Measurements from ENCODE around the gene EFHC1. TPM values are rescaled to one million over a fixed set of nuclear protein-coding genes. Genes with fewer than 3 reads are reported as not detected.

EFHC1 gene
- total RNA-seq, 2 donors from 2014 or later = 3.4 to 4.1 TPM

- TF ChIP-seq CTCF (IDR thresholded peaks at IDR 0.05) = no peak
- Histone ChIP-seq H3K9me3 (no peaks in the 10 kb centered on the region), H3K4me3 (no peak overlapping the region), H3K36me3 (no peaks in the 10 kb centered on the region), H3K27me3 (no peaks in the 10 kb centered on the region), H3K27ac (no peak overlapping the region), H3K4me1 (peaks cover 0 to 94% of the 10 kb centered on the region in 2 donors)
- DNase-seq (ENCODE audit: low spot score) = no peak
These were observed 128.9 kb downstream of the EFHC1 start for GRCh38 chr6:52548999-52549398.

- DNase-seq (ENCODE audit: low spot score) = no peak
- H3K27me3 ChIP-seq = no peaks in the 10 kb centered on the region
- H3K4me3 ChIP-seq = no peak overlapping the region
- peaks cover 0 to 89% of the 10 kb centered on the region in 2 donors for H3K4me1 ChIP-seq
- no peak for TF ChIP-seq CTCF (IDR thresholded peaks at IDR 0.05)
- H3K36me3 ChIP-seq = no peaks in the 10 kb centered on the region
- no peaks in the 10 kb centered on the region for H3K9me3 ChIP-seq
- no peak overlapping the region for H3K27ac ChIP-seq
These were observed 129.3 kb downstream of the EFHC1 start for GRCh38 chr6:52549428-52549827.

GRCh38 chr6:52550014-52550575 lies 130.0 kb downstream of the EFHC1 start:
- H3K4me3 ChIP-seq = no peak overlapping the region
- DNase-seq (ENCODE audit: low spot score) = no peak
- TF ChIP-seq CTCF (IDR thresholded peaks at IDR 0.05) = no peak
- H3K36me3 ChIP-seq = no peaks in the 10 kb centered on the region
- H3K27me3 ChIP-seq = no peaks in the 10 kb centered on the region
- H3K9me3 ChIP-seq = no peaks in the 10 kb centered on the region
- peaks cover 0 to 83% of the 10 kb centered on the region in 2 donors for H3K4me1 ChIP-seq
- peak overlapping the region in 1 of 2 donors; percentile 71 for H3K27ac ChIP-seq

- peaks cover 0 to 81% of the 10 kb centered on the region in 2 donors for H3K4me1 ChIP-seq
- no peak for DNase-seq (ENCODE audit: low spot score)
- no peak overlapping the region for H3K4me3 ChIP-seq
- no peak for TF ChIP-seq CTCF (IDR thresholded peaks at IDR 0.05)
- H3K36me3 ChIP-seq = no peaks in the 10 kb centered on the region
- peak overlapping the region in 1 of 2 donors; percentile 71 for H3K27ac ChIP-seq
- H3K9me3 ChIP-seq = no peaks in the 10 kb centered on the region
- no peaks in the 10 kb centered on the region for H3K27me3 ChIP-seq
These were observed 130.7 kb downstream of the EFHC1 start for GRCh38 chr6:52550870-52551269.

GRCh38 chr6:52551483-52552277 lies 131.5 kb downstream of the EFHC1 start:
- no peak for DNase-seq (ENCODE audit: low spot score)
- no peaks in the 10 kb centered on the region for H3K27me3 ChIP-seq
- no peaks in the 10 kb centered on the region for H3K36me3 ChIP-seq
- TF ChIP-seq CTCF (IDR thresholded peaks at IDR 0.05) = no peak
- peak overlapping the region; percentile 12 to 71 for H3K27ac ChIP-seq
- peaks cover 0 to 78% of the 10 kb centered on the region in 2 donors for H3K4me1 ChIP-seq
- no peaks in the 10 kb centered on the region for H3K9me3 ChIP-seq
- H3K4me3 ChIP-seq = no peak overlapping the region

Measured in right atrium auricular region (tissue), 2 donors.